Measurements from ENCODE around the gene TIGD4.
A peak's percentile ranks its signal among the peaks of the same experiment; 100 is the strongest.

TIGD4 gene

DNA sequence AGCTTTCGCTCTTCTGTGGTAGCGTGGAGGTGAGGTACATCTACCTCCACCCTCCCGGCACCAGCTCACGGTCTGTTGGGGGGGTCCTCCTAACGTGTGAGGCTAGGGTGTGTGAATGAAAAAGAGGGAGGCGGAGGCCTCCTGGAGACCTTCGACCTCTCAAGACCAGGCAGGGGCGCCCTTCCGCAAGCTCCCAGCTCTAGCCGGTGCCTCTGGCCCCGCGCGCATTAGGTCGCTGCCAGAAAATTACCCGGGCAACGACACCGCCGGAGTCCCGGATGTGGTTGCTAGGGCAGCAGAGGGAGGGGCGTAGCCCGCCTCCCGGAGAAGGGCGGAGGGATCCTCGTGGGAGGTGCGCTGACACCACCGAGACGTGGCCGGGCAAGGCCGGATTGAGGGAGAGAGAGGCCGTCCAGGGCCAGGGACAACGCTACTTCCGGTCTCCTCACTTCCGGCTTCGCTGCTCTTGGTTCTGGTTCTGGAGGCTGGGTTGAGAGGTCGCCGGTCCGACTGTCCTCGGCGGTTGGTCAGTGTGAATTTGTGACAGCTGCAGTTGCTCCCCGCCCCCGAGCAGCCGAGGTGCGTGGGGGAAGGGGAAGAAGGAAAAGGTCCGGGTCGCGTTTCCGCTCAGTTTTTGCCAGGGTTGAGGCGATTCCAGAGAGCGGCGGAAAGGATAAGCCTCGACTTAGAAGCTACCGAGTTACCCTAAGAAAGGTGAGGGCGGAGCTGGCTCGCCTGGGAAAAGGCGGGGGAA is at the start of gene TIGD4, which contains the start of gene ARFIP1:
Gene TIGD4 (minus strand): TSS at position 218 of the 754 bp plus-strand sequence. CDS start 8,726 bp downstream, outside the sequence.
Gene ARFIP1 (plus strand): TSS at position 442 of the 754 bp plus-strand sequence. CDS start 49,680 bp downstream, outside the sequence.
- peak; percentile 51 for DNase-seq

DNA sequence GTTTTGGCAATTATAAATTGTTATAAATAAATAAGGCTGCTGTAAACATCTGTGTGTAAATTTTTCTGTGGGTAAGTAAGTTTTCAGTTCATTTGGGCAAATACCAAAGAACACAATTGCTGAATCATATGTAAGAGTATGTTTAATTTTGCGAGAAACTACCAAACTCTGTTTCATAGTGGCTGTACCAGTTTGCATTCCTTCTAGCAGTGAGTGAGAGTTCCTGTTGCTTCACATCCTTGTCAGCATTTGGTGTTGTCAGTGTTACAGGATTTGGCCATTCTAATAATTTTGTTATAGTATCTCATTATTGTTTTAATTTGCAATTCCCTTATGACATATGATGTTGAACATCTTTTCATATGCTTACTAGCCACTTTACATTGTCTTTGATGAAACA is 48.6 kb upstream of the TIGD4 start:
- DNase-seq = no peak

DNA sequence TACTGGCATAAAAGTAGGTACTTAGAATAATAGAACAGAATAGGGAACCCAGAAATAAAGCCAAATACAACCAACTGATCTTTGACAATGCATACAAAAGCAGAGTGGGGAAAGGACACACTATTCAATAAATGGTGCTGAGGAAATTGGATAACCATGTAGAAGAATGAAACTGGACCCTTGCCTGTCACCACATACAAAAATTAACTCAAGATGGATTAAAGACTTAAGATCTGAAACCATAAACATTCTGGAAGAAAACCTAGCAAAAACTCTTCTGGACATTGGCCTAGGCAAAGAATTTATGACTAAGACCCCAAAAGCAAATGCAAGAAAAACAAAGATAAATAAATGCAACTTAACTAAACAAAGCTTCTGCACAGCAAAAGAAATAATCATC is 45.8 kb upstream of the TIGD4 start:
- DNase-seq = no peak

DNA sequence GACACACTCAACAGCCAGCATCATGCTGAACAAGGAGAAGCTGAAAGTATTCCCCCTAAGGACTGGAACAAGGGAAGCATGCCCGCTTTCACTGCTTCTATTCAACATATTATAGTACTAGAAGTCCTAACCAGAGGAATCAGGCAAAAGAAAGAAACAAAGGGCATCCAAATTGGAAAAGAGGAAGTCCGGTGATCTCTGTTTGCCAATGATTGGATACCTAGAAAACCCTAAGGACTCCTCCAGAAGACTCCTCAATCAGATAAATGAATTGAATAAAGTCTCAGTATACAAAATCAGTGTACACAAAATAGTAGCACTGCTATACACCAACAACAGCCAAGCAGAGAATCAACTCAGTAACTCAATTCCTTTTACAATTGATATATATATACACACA is 45.0 kb upstream of the TIGD4 start:
- DNase-seq = no peak

DNA sequence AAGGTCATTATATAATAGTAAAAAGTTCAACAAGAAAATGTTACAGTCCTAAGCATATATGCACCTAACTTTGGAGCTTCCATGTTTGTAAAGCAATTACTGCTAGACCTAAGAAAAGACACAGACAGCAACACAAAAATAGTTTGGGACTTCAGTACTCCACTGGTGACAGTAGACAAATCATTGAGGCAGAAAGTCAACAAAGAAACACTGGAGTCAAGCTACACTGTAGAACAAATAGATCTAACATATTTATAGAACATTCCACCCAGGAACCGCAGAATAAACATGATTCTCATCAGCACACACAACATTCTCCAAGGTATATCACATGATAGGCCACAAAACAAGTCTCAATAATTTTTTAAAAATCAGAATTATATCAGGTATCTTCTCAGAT is 42.8 kb upstream of the TIGD4 start:
- DNase-seq = no peak

DNA sequence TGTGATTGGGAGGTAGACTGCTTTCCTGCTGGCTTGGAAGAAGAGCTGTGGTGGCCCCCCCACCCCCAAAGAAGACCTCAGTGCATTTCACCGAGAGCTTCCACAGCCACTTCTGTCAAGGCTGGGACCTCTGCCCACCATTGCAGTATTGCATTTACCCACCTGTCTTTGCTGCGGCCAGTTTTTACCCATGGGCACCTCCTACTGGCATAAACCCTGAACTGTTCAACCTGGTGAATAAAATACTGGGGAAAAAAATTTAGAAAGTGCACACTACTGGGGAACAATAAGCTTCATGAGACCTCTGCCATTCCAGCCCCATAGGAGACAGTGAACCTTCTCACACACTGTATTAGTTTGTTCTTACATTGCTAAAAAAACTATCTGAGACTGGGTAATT is 40.5 kb upstream of the TIGD4 start:
- DNase-seq = no peak

DNA sequence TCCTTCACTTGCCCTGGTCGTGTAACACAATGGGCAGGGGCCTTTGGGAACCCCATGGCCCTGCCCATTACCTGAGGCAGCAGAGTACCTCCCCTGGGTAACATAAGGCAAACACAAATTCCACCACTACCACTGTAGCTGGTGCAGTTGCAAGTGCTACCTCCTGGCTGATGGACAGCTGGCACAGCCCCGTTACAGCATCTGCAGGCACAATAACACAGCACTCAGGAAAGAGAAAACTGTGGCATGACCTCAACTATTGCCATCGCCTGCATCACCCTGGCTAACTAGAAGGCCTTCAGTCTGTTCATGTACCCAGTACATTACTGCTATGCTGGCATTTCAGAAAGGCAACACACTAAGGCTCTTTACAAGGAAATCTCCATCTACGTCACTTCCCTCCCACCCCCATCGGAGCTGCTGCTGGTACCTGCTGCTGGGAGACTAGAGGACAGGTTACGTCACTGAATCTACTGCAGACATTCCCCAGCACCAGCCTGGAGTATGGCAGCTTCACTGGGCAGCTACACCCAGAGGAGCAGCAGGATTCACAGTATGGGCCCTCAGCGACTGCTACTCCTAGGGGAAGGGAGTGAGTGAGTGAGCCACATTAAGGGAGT is 39.6 kb upstream of the TIGD4 start:
- DNase-seq = no peak

DNA sequence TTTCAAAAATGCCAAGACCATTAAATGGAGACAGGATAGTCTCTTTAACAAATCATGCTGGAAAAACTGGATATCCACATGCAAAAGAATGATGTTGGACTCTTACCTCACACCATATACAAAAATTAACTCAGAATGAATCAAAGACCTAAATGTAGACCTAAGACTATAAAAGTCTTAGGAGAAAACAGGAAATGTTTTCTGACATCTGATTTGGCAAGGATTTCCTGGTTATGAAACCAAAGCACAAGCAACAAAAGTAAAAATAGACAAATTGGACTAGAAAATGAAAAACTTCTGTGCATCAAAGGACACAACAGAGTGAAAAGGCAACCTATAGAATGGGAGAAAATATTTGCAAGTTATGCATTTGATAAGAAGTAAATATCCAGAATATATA is 37.8 kb upstream of the TIGD4 start:
- no peak for DNase-seq

DNA sequence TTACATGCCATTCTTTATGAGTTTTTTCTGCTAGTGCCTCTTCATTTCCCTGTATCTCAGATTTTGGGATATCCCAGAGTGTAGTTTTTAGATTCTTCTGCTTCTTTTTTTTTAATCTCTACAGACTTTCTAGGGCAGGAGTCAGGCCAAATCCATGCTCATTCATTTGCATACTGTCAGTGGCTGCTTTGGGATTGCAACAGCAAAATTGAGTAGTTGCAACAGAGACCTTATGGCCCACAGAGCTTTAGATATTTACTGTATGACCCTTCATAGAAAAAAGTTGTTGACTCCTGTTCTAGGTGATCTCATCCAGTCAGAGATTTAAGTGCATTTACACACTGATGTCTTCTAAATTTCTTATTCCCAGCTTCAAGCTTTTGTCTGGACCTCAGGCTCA is 35.5 kb upstream of the TIGD4 start:
- no peak for DNase-seq

DNA sequence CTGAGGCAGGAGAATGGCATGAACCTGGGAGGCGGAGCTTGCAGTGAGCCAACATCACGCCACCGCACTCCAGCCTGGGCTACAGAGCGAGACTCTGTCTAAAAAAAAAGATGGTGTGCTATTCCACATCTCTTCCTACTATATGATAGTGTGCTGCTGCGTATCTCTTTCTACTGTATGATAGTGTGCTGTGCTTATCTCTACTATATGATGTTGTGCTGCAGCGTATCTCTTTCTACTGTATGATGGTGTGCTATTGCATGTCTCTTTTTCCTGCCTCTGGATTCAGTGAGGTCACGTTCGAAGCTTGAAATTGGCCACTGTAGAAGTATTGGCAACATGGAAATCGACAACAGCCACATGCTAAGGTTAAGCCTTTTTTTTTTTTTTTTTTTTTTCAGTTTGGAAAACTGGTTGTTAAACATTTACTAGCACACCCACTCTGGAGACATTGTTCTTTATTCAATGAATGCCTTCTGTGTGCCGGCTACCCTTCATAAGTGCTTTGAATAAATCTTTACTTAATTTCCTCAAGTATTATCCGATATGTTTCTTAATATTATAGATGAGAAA is 31.3 kb upstream of the TIGD4 start:
- no peak for DNase-seq

DNA sequence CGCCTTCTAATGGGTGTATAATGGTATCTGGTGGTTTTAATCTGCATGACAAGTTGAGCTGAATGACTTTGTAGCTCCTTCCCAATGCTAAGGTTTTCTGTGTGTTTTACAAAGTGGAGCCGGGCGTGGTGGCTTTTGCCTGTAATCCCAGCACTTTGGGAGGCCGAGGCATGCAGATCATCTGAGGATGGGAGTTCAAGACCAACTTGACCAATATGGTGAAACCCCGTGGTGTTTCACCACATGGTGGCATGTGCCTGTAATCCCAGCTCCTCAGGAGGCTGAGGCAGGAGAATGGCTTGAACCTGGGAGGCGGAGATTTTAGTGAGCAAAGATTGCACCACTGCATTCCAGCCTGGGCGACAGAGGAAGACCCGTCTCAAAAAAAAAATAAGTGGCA is 29.1 kb upstream of the TIGD4 start:
- DNase-seq = no peak

DNA sequence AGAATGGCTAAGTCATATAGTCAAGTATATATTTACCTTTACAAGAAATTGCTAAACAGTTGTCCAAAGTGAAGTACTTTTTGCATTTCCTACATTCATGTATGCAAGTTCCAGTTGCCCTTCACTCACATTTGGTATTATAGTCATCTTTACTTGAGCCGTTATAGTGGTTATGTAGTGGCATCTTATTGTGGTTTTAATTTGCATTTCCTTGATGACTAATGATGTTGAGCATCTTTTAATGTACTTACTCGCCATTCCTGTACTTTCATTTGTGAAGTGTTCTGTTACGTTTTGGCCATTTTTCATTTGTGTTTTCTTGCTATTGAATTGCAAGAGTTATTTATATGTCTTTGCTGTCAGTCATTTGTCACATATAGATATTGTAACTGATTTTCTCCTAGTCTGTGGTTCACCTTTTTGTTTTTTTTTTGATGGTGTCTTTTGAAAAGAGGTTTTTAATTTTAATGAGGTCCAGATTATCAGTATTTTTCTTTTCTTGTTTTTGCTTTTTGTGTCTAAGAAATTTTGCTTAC is 27.8 kb upstream of the TIGD4 start:
- DNase-seq = no peak

DNA sequence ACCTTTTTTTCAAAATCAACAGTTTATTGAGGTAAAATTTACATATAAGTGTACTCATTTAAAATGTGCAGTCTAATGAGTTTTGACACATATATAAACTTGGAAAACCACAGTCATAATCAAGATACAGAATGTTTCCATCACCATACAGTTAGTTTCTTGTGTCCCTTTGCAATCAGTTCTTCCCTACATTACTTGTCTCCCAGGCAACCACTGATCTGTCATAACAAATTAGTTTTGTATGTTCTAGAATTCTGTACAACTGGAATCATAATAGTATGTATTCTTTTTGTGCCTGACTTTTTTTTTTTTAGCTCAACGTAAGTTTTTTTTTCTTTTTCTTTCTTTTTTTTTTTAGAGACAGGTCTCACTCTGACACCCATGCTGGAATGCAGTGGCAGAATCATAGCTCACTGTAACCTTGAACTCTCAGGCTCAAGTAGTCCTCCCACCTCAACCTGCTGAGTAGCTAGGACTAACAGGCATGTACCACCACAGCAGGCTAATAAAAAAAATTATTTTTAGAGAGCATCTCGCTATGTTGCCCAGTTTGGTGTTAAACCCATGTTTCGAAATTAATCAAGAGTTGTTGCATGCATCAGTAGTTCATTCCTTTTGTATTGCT is 27.1 kb upstream of the TIGD4 start:
- no peak for DNase-seq

DNA sequence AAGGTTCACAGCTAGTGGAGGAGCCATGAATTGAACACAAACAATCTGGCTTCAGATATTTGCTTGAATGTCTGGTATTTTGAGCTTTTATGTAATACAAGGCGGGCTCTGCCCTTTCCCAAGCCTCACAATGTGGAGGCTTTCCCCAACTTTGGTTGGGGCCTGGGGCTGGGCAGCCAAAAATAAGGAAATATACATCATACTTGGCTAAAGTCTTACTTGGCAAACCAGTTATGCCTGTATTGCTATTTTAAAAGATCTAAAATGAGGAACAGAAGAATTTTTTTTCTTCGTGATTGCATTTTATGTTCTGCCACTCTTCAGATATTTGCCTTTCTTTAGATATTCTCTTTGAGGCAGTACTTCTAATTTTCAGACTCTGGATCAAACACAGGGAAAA is 26.3 kb upstream of the TIGD4 start:
- DNase-seq = no peak

DNA sequence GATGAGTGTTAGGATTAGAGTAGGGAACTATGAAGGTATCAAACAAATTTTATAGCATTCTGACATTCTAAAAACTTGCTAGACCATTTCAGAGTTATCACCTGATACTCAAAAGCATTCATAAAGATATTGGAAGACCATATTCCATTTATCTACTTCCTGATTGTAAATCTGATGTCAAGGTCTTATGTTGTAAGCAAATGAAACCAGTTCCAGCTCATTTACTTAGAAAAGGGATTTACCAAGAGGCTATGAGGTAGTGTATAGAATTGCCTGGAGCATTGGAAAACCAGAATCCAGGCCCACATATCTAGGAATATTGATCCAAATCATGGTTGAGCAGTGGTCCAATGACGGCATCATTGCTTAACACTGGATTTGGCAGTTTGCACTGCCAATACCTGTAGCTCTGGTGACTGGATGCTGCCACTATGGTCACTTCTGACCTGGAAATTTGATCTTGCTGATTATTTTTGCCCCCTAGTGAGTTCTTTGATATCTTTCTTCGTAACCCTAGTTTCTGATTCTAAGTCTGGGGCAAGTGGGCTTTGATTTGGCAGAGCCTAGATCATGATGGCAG is 25.6 kb upstream of the TIGD4 start:
- no peak for DNase-seq

DNA sequence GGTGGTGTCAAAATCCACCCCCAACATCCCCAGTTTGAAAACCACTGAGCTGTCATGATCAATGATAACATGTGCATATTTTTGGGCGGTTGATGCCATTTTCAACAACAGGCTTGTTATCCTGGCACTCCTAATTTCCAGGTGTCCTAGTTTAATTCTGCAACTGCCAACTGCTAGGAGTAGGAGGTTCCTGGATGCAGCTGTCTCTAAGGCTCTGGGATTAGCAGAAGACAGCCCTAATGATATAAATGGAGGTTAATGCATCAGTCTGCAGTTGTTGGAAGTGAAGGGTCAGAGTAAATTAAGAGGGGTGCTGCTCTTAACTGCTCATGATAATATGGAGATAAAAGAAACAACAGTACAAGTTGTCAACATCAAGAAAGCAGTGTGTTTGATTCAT is 24.0 kb upstream of the TIGD4 start:
- DNase-seq = no peak

DNA sequence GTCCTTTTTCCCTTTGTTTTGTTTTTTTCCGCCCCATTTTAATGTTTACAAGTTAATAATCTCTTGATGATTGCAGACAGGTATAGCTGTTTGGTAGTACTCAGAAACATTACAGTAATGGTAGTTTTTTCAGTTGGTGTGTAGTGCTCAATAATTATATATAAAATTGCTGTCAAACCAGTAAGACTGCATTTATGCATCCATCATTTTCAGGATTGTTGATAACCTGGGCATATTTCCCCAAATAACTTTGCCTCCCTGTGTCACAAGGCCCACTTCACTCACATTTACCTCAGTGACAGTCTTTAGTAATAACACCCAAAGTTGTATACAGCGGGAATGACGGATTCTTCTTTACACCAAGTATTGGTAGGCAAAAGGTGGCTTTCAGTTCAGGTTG is 16.4 kb upstream of the TIGD4 start:
- no peak for DNase-seq

DNA sequence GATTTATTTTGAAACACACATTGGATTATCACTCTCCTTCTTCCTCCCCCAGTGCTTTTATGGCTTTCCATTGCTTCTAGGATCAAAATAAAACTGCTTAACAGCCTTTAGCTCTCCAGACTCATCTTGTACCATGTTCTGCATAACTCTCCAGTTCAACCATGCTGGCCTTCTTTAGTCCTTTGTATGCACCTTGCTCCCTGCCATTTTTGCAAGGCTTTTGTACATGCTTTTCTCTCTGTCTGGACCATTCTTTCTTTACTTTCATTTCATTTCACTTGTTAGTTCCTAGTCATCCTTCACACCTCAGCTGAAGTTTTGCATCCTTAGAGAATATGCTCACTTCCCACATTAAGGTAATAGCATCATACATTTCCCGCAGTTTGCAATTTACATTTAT is 7.1 kb upstream of the TIGD4 start:
- DNase-seq = no peak

DNA sequence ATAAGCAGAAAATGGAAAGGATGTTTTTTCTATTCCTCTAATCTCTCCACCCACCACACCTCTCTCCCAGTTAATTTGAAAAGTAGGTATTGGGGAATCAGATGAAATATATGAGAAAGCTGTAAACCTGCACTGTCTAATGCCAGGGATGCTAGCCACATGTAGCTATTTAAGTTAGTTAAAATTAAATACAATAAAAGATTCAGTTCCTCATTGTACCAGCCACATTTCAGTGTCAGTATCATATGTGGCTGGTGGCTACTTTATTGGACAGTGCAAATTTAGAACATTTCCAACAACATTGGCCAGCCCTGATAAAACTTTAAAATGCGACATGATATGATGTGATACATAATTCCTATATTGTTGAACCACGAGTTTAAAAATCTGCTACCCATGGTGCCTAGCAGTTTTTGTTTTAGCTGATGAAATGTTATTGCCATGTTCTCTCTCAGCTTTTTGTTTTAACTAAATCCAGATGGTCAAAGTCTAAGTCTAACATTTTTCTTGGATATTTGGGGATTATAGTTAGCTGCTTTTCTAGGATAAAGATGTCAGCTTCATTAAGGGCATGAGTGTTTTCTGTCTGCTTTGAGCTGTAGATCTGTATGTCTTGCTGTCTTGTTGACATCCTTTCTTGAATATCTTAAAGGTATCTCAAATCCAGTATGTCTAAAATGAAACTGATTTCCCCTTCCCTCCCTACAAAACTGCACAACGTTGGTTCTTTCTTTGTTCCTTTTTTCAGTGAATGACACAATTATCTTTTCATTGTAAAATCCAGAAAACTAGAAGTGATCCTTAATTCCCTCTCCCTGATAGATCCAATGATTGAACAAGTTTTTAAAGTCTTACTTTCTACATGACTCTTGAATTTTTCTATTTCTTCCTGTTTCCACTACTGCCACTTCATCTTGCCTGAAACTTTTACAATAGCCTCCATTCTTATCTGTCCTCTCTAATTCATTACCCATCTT is 6.4 kb upstream of the TIGD4 start:
- no peak for DNase-seq

DNA sequence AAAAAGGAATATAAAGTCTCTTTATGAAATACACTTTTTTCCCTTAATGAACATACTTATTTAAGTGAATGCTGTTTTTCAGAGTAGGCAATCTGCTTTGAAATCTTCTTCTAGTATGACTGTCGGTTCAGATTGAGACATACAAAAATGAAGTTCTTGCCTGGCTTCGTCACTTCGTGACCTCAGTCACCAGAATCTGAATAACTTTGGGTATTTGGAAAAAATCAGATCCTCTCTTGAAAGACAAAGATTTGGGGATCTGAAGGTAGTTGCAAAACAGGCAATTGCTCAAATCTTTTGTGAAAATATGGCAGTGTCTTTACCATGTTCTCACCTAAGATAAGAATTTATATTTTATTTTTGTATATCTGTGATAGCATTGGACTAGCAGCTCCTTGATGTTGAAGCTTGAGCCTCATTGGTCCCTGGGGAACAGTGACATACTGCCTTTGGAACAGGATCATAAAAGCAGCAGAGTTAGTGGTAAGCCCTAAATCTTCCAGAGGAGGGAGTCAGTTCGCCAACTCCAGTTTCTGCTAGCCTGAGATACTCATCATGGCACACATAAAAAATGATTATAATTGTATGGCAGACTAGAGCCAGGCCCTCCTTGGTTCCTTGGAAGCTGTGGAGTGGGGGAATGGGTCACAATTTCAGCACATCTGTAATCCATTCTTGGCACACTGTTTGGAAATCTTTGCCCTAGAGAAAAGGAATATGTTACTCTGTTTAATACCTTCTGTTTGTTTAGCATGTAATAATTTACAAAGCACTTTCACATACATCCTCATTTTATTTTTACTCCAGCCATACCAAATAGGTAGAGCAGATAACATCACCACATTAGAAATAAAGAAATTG is 5.2 kb upstream of the TIGD4 start:
- DNase-seq = no peak

DNA sequence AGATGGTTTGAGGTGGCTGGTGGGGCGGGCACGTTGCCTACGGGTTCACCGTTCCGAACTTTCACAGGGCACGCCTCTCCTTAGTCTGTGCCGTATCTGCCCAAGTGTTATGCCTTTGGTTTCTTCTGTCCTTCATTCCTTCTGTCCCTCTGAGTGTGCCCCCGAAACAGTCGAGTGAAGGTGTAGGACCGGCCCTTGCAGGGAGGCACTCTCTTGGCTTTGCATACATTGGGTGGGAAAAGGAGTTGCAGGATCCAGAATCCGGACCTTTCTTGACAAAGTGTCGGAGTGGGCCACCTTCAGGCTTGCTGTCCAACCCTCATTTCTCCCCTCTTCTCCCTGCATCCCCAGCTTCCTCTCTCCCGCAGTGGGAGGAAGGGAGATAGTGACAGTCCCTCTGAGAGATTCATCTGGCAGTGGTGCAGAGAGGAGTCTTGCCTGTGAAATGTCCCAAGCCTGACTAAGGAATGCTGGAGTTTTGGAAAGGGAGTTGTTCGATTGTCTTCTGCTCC is 793 bp upstream of the TIGD4 start:
- DNase-seq = no peak

Measured in KG1 (cell line).